GM19397 (cell line): ENCODE measurements around the gene SMURF1.

Source experiments
- ATAC-seq: cut with Tn5 transposase; IDR thresholded peaks from one replicate; pipeline ENCODE4 v1.9.1; 2021; ENCODE audit warnings: mild to moderate bottlenecking, moderate library complexity; ENCODE audit not compliant: unreplicated experiment

The SMURF1 gene

DNA sequence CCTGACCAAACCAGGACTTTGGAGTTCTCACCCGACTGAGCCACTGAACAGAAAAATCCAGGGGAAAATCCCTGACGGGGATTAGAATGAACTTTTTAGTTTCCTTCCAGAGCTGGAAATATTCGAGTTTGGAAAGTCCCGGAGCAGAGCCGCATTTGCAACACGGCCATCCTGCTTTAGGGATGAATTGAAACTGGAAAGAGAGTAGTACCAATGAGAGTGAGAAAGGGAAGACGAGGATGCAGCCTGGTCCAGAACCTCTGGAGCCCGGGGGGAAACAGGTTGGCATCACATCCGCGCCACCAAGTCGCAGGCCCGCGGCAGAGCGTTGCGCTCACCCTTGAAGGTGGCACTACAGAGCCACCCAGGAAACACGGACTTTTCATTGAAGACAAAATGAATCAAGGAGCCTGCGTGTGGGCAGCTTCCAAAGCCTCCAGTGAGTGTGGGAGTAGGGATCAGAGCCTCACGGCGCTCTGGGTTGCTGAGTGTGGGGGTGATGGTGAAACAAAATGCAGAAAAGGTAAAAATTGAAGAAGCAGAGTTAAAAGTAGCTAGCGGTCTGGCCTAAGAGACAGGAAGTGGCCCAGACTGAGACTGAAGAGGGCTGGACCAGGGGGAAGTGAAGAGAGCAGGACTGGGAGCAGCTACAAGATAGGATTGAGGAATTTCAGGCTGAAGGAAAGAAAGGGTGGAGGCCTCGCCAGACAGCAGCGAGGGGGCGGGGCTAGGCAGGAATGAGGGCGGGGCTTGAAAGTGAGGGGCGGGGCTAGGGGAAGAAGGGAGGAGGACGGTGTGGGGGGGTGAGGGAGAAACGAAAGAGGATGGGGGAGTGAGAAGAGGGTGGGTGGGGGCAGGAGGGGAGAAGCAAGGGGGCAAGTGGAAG, 1.8 kb downstream of the SMURF1 start:
- no peak for ATAC-seq

- no peak for ATAC-seq
Observed at GRCh38 chr7:99141334-99141733, 2.6 kb downstream of the SMURF1 start.

DNA sequence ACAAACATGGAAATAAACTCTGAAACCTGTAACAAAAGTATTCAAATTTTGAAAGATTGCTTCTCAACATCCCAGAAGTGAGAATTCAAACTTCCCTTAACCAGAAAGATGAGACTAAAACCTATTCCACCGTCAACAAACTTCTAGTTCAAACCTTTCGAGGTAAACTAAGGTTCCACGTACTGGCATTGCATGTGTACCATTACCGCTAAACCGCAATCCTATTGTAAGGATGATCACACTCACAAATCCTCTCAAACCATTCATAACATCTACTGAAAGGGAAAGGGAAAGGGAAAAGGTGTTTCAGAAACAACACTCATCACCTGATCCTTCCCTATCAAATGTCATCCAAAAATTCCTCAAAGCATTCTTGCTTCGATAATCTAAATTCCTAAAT, 3.1 kb downstream of the SMURF1 start:
- ATAC-seq = no peak

DNA sequence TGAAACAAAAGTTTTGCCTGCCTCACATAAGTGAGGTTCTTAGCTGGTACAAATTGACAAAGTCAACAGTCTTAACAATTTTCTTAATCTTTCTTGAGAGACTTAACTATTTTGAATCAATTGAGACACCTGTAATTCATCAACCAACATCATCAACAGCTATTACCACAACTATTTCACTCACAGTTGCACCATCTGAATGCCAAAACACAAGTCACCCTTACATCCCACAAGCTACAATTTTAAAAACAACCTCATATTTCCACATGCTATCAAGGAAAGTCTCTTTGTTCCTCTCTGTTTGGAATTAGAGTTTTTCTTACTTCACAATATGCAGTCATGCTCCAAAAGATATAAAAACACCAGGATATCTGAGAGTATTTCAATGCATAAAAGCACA, 4.9 kb downstream of the SMURF1 start:
- ATAC-seq = no peak

DNA sequence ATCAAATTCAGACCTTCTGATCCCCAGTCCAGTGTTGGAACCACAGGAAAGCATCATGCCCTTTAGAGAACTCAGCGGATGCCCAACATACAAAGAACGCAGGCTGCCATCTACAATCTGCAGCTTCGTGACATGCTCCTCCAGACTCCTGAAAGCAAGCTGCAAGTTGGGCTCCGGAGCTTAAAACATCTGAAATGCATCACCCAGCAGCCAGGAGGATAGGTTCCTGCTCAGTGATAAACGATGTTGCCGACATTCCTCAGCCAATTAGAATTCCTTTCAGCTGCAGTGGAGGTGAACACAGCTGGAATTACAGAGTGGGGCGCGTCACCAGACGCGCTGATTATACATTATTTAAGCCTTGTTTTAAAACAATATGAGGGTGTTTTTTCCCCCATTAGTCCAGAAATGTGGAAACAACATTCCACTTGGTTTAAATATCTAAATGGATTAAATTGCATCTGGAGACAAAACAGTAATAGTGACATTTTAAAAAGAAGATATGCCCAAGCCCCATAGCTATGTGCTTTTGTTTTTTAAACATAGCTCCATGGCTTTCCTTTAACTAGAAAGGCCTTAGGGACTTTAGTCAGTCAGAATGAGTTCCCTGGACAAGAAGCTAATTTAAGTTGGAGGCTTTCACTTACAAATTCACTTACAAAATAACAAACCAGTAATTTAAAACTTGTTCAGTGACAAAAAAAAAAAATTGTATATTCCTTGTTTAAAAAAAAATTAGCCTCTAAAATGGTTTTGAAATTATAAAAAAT, 6.3 kb downstream of the SMURF1 start:
- no peak for ATAC-seq

- no peak for ATAC-seq
Observed at GRCh38 chr7:99135938-99136337, 8.0 kb downstream of the SMURF1 start.

GRCh38 chr7:99133766-99134564, 9.9 kb downstream of the SMURF1 start:
- ATAC-seq = no peak

DNA sequence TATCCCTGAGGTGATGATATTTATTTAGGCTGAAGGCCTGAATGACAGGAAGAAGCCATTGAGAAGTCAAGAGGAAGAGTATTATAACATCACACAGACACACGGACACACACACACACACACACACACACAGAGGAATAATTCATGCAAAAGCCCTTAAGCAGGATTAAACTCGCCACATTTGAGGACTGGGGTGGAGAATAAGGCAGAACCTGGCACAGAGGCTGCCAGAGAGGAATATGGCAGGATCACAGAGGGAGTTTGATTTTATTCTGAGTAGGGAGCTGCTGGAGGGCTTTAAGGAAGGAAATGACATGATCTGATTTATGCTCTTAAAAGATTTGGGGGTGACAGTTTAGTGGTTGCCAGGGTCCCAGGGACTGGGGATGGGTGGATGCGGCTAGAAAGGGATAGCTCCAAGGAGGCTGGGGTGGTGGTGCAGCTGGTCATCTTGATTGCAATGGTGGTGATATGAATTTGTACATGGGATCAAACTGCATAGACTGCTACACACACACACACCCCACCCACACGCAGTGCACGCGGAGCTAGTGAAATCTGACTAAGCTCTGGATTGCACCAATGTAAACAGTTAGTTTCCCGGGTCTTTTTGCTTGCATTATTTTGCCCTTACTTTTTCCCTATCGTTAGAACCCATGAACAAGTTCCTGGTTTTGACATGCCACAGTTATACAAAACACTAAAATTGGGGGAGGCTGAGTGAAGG, 11.2 kb downstream of the SMURF1 start:
- ATAC-seq = no peak

GRCh38 chr7:99131290-99131689, 12.6 kb downstream of the SMURF1 start:
- ATAC-seq = no peak

DNA sequence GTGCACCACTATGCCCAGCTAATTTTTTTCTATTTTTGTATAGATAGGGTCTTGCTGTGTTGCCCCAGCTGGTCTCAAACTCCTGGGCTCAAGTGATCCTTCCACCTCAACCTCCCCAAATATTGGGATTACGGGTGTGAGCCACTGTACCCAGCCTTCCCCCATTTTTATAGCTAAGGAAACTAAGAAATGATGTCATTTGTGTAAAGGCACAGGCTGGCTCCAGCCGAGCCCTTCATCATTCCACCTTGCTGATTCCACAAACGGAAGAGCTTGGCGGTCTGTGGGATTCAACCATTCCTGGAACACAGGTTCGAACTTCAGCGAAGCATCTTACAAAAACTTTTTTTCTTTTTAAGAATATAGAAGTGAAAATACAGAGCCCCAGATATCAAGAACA, 14.4 kb downstream of the SMURF1 start:
- no peak for ATAC-seq

GRCh38 chr7:99129001-99129400, 14.9 kb downstream of the SMURF1 start:
- no peak for ATAC-seq

GRCh38 chr7:99128076-99128950, 15.6 kb downstream of the SMURF1 start:
- ATAC-seq = no peak

- ATAC-seq = no peak
Observed at GRCh38 chr7:99127636-99128035, 16.3 kb downstream of the SMURF1 start.

- no peak for ATAC-seq
Observed at GRCh38 chr7:99126921-99127553, 16.9 kb downstream of the SMURF1 start.

DNA sequence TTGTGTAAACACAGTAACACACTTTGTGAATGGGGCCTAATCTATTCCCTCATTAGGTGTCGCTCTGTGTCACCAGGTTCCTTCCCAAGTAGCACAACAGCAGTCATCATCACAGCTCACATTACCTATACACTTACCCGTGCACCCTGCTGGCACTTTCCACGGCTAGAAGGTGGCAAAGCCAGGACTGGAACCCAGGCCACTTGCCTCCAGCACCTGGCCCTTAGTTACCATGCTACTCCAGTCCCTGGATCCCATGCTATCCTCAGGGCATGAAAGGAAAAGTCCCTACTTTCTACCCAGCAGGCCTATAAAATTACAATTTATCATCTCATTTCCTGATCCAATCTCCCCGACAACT, 18.4 kb downstream of the SMURF1 start:
- no peak for ATAC-seq

DNA sequence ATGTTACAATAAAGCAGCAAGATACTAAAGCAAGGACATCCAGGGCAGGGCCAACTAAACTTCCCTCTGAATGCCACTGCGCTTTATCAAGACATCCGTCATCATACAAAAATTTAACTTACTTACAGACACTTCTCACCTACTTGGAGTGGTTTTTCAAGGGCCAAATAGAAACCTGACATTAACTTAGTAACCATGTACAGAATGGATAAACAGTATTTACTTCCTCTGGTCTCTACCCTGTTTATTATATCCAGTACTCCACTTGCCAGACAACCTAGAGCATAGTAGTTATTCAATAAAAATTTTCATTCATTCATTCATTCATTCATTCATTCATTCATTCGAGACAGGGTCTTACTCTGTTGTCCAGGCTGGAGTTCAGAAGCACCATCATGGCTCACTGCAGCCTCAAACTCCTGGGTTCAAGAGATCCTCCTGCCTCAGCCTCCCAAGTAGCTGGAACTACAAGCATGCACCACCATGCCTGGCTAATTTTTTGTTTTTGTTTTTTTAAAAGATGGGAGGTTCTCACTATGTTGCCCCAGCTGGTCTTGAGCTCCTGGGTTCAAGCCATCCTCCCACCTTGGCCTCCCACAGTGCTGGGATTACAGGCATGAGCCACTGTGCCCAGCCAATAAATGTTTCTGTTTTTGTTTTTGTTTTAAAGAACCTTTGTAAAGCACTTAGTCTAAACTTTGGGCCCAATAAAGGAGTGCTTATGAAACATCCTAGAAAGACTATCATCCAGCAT, 19.0 kb downstream of the SMURF1 start:
- no peak for ATAC-seq

GRCh38 chr7:99124236-99124635, 19.7 kb downstream of the SMURF1 start:
- ATAC-seq = no peak

GRCh38 chr7:99123571-99124033, 20.3 kb downstream of the SMURF1 start:
- no peak for ATAC-seq
